ENCODE results near the gene GPX3.

GRCh38 chr5:151066920-151067319 lies 46.5 kb downstream of the GPX3 start:
- TF ChIP-seq CTCF (IDR thresholded peaks at IDR 0.05) (no peak), POLR2A (IDR thresholded peaks at IDR 0.05) (no peak), POLR2AphosphoS5 (IDR thresholded peaks at IDR 0.05) (no peak)

Data from upper lobe of left lung (tissue), 4 donors.